ENCODE data around the gene FMN1. TPM values are rescaled to one million over a fixed set of nuclear protein-coding genes. Genes with fewer than 3 reads are reported as not detected.
A peak's percentile ranks its signal among the peaks of the same experiment; 100 is the strongest.

FMN1 gene
- total RNA-seq, 2 donors from 2014 or later = 2.4 to 3.1 TPM

DNA sequence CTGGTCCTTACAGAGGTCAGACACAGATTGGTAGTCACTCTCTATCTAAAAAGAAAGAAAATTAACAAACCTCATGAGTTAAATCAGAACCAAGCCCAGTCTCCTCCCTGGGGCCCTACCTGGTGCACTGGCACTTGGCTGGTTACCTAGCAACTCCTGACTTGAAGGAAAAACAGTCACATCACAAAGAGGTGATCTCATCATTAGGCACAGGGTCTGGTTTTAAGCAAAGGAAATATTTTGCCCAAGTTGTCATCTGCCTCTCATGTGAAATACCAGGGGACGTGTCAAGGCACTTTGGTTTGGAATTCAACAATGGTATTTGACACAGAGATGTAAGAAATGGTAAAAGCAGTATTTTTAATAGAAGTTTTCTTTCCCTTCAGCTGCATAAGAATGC is 47.7 kb upstream of the FMN1 start:
- H3K27me3 ChIP-seq = no peaks in the 10 kb centered on the region
- H3K4me3 ChIP-seq = no peak overlapping the region
- H3K36me3 ChIP-seq = no peaks in the 10 kb centered on the region
- no peak overlapping the region for H3K27ac ChIP-seq
- no peaks in the 10 kb centered on the region for H3K9me3 ChIP-seq
- no peak for TF ChIP-seq CTCF (IDR thresholded peaks at IDR 0.05)
- H3K4me1 ChIP-seq = no peaks in the 10 kb centered on the region
- DNase-seq (ENCODE audit: low spot score) = no peak

DNA sequence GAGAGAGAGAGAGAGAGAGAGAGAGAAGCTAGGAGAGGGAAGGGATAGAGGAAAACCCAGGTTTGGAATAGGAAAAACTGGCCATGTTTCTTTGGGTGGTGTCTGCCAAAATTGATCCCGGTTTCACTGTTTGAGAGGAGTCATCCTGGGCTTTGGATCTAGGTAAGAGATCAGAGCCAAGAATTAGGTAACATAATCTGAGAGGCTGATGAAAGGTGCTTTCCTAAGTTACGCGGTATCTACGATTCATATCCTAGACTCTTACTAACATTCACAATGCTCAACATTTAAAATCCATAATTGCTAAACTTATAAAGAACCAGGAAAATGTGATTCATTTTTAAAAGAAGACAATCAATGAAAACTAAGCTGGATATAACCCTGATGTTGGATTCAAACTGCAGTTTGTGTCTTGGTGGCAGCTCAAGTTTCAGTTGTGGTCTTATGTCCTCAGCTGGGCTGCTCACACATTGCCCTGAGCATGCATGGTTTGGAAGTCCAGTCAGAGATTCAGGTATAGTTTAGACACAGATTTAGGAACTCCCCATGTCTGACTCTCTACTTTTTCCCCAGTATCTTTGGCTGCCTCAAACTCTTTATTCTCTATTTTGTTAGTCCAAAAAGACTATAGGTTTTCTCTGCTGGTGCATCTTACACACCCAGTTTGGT is 42.5 kb upstream of the FMN1 start:
- H3K9me3 ChIP-seq = no peaks in the 10 kb centered on the region
- no peak overlapping the region for H3K4me3 ChIP-seq
- H3K27ac ChIP-seq = no peak overlapping the region
- H3K36me3 ChIP-seq = no peaks in the 10 kb centered on the region
- no peaks in the 10 kb centered on the region for H3K27me3 ChIP-seq
- DNase-seq (ENCODE audit: low spot score) = no peak
- no peak for TF ChIP-seq CTCF (IDR thresholded peaks at IDR 0.05)
- H3K4me1 ChIP-seq = no peaks in the 10 kb centered on the region

- Histone ChIP-seq H3K27ac (no peak overlapping the region), H3K36me3 (no peaks in the 10 kb centered on the region), H3K4me1 (no peaks in the 10 kb centered on the region), H3K27me3 (no peaks in the 10 kb centered on the region), H3K9me3 (no peaks in the 10 kb centered on the region), H3K4me3 (no peak overlapping the region)
- TF ChIP-seq CTCF (IDR thresholded peaks at IDR 0.05) = peak in 1 of 2 donors; percentile 43
- no peak for DNase-seq (ENCODE audit: low spot score)
Measured at GRCh38 chr15:33234020-33234461, 39.5 kb upstream of the FMN1 start.

DNA sequence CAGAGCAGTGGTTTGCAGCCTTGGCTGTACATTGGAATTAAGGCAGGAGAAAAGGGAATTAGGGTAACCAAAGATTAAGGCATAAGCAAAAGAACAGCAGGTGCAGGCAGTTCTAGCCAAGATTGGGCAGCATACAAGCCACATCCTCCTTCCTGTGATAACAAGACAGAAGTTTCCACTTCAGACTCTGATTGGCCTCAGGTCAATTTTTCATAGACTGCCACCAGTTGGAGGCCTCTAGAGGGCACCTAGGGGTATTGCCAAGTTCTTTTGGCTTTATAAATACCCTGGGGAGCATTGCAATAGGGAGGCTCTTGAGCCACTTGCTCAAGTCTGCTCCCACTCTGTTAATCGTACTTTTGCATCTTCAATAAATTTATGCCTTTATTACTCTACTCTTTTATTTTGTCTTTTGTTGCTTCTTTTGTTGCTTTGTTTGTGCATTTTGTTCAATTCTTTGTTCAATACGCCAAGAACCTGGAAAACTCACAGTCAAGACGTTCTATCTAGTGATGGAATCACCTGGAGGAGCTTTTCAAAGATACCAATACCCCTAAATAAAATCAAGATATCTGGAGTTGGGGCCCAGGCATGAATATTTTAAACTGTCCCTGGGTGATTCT is 32.2 kb upstream of the FMN1 start:
- no peaks in the 10 kb centered on the region for H3K36me3 ChIP-seq
- H3K9me3 ChIP-seq = no peaks in the 10 kb centered on the region
- TF ChIP-seq CTCF (IDR thresholded peaks at IDR 0.05) = peak in 1 of 2 donors; percentile 40
- no peak overlapping the region for H3K4me3 ChIP-seq
- no peaks in the 10 kb centered on the region for H3K27me3 ChIP-seq
- DNase-seq (ENCODE audit: low spot score) = no peak
- no peaks in the 10 kb centered on the region for H3K4me1 ChIP-seq
- H3K27ac ChIP-seq = no peak overlapping the region

DNA sequence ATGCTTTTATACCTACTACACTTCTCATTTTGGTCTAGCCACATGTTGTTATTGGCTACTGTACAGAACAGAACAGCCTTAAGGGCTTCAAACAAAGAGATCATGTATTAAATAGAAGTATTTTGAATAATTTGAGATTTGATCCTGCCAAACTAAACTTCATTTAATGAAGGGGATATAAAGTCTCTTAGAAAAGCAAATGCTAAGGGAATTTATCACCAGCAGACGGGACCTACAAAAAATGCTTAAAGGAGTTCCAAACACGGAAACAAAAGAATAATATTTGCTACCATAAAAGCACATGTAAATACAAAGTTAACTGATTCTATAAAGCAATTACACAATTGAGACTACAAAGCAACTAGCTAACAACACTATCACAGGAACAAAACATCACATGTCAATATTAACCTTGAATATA is 23.6 kb upstream of the FMN1 start:
- DNase-seq (ENCODE audit: low spot score) = no peak
- H3K4me1 ChIP-seq = no peaks in the 10 kb centered on the region
- no peaks in the 10 kb centered on the region for H3K36me3 ChIP-seq
- no peak for TF ChIP-seq CTCF (IDR thresholded peaks at IDR 0.05)
- no peaks in the 10 kb centered on the region for H3K27me3 ChIP-seq
- no peak overlapping the region for H3K4me3 ChIP-seq
- no peak overlapping the region for H3K27ac ChIP-seq
- H3K9me3 ChIP-seq = no peaks in the 10 kb centered on the region

All from right atrium auricular region (tissue), 2 donors.